Panc1 (cell line): ENCODE data around the gene ZC3H12C. TPM values are rescaled to one million over a fixed set of nuclear protein-coding genes. Genes with fewer than 3 reads are reported as not detected.

Source experiments
- ATAC-seq: fragments of 200-7000 bp; cut with Tn5 transposase; 2 replicates; pipeline ENCODE4 v1.9.1; 2020; ENCODE audit warnings: mild to moderate bottlenecking, moderate library complexity
- BruUV-seq: library from RNA; stranded (reverse); fragments of 400-500 nt; replicated peaks from 2 replicates; lab custom pipeline; 2021; lab: Mats Ljungman, UMichigan
- CTCF ChIA-PET: fragments of 300-600 bp; sonication (Branson Sonifier 250); formaldehyde crosslinking; loops from one replicate; lab custom pipeline; 2022; ENCODE audit warnings: antibody characterized with exemption; lab: Charles Lee
- POLR2A ChIA-PET: fragments of 300-600 bp; sonication (Branson Sonifier 250); formaldehyde crosslinking; loops from one replicate; lab custom pipeline; 2022; ENCODE audit warnings: antibody characterized with exemption; lab: Charles Lee
- DNase-seq: peaks from one replicate; pipeline ENCODE4 v3.0.0-alpha.2; 2010; ENCODE audit warnings: low read depth, low spot score
- H3K27ac ChIP-seq: 2 replicates; pipeline ENCODE4 v1.5.1; 2011; ENCODE audit warnings: mild to moderate bottlenecking, low read length, inconsistent platforms
- H3K27me3 ChIP-seq: fragments of 200-500 bp; sonication (Bioruptor generic); 2 replicates; pipeline ENCODE4 v1.6.0; 2014; ENCODE audit warnings: low read length, inconsistent platforms; ENCODE audit not compliant: control insufficient read depth, insufficient read depth
- H3K36me3 ChIP-seq: fragments of 200-500 bp; sonication (Bioruptor generic); 2 replicates; pipeline ENCODE4 v1.5.1; 2014; ENCODE audit warnings: inconsistent platforms, mild to moderate bottlenecking, low read length, moderate library complexity; ENCODE audit not compliant: control insufficient read depth, insufficient read depth
- H3K4me1 ChIP-seq: 2 replicates; pipeline ENCODE4 v1.5.1; 2011; ENCODE audit warnings: inconsistent platforms, mild to moderate bottlenecking, low read length, moderate library complexity; ENCODE audit not compliant: control insufficient read depth, insufficient read depth
- H3K4me3 ChIP-seq, 2 experiments: 2 replicates each; pipeline ENCODE4 v1.5.1; 2011 to 2012; ENCODE audit warnings: low read depth in 2 of 2, low read length in 2 of 2, mild to moderate bottlenecking in 2 of 2, inconsistent platforms in 1 of 2, moderate library complexity in 1 of 2
- H3K9me3 ChIP-seq: fragments of 200-500 bp; sonication (Bioruptor generic); 2 replicates; pipeline ENCODE4 v1.5.1; 2014; ENCODE audit warnings: low read depth, mild to moderate bottlenecking, inconsistent platforms, low read length, moderate library complexity; ENCODE audit not compliant: control insufficient read depth, insufficient read depth
- POLR2AphosphoS5 ChIP-seq: IDR thresholded peaks from 2 replicates; pipeline ENCODE4 v1.6.1; 2012; ENCODE audit warnings: mild to moderate bottlenecking, low read depth, low read length, moderate library complexity
- REST ChIP-seq, 2 experiments: IDR thresholded peaks; 2 replicates each; pipeline ENCODE4 v1.6.1; 2011 to 2012; ENCODE audit warnings: low read depth in 2 of 2, control low read depth in 1 of 2, low read length in 1 of 2, mild to moderate bottlenecking in 1 of 2, moderate library complexity in 1 of 2; ENCODE audit not compliant: insufficient read depth in 1 of 2
- SIN3A ChIP-seq: IDR thresholded peaks from 2 replicates; pipeline ENCODE4 v1.6.1; 2012; ENCODE audit warnings: low read depth, mild to moderate bottlenecking, low read length, moderate library complexity, borderline replicate concordance; ENCODE audit not compliant: insufficient read depth
- TCF7L2 ChIP-seq: IDR thresholded peaks from 2 replicates; pipeline ENCODE4 v1.6.1; 2011; ENCODE audit warnings: mild to moderate bottlenecking, low read depth, low read length, inconsistent platforms
- in situ Hi-C: cut with HindIII; loops from 2 replicates; pipeline ENCODE4 v1.10.0; 2016; ENCODE audit warnings: low sequenced_read_pairs, low pct_unique_long_range_greater_than_20kb
- intact Hi-C: fragments of 100-400 bp; cut with micrococcal nuclease; formaldehyde crosslinking; loops from one replicate; pipeline ENCODE4 v1.10.0; 2022; ENCODE audit not compliant: unreplicated experiment
- total RNA-seq: library from RNA; stranded (reverse); gene quantifications from one replicate; pipeline ENCODE4 v1.2.1, GENCODE V29; 2021; ENCODE audit not compliant: unreplicated experiment
- TF ChIP-seq, protein P1 (sequence below): fragments of 450-650 bp; IDR thresholded peaks from 2 replicates; pipeline ENCODE4 v1.5.1; 2017; ENCODE audit warnings: mild to moderate bottlenecking

Gene ZC3H12C
- total RNA-seq, 1 experiment from 2014 or later, result 13.5 TPM

GRCh38 chr11:110185599-110185998 lies 92.4 kb downstream of the ZC3H12C start:
- Histone ChIP-seq H3K36me3 (no peaks in the 10 kb centered on the region), H3K27ac (no peak overlapping the region), H3K4me1 (no peaks in the 10 kb centered on the region), H3K27me3 (no peaks in the 10 kb centered on the region), H3K9me3 (no peaks in the 10 kb centered on the region), H3K4me3 (no peak overlapping the region)
- no TSS peak for BruUV-seq
- ChIA-PET CTCF (no interaction called here), POLR2A (no interaction called here)
- DNase-seq, result no peak
- no peak for TF ChIP-seq TCF7L2
- no peak for TF ChIP-seq SIN3A
- no peak for TF ChIP-seq POLR2AphosphoS5
- TF ChIP-seq, protein P1, sequence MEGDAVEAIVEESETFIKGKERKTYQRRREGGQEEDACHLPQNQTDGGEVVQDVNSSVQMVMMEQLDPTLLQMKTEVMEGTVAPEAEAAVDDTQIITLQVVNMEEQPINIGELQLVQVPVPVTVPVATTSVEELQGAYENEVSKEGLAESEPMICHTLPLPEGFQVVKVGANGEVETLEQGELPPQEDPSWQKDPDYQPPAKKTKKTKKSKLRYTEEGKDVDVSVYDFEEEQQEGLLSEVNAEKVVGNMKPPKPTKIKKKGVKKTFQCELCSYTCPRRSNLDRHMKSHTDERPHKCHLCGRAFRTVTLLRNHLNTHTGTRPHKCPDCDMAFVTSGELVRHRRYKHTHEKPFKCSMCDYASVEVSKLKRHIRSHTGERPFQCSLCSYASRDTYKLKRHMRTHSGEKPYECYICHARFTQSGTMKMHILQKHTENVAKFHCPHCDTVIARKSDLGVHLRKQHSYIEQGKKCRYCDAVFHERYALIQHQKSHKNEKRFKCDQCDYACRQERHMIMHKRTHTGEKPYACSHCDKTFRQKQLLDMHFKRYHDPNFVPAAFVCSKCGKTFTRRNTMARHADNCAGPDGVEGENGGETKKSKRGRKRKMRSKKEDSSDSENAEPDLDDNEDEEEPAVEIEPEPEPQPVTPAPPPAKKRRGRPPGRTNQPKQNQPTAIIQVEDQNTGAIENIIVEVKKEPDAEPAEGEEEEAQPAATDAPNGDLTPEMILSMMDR, result no peak
- TF ChIP-seq REST (IDR thresholded peaks at IDR 0.05; ENCODE audit: insufficient read depth in 1 of 2, low read depth in 2 of 2, low read length in 1 of 2), result no peak
- intact Hi-C loops, result no loop called here
- in situ Hi-C loops, result no loop called here
- no peak for ATAC-seq

DNA sequence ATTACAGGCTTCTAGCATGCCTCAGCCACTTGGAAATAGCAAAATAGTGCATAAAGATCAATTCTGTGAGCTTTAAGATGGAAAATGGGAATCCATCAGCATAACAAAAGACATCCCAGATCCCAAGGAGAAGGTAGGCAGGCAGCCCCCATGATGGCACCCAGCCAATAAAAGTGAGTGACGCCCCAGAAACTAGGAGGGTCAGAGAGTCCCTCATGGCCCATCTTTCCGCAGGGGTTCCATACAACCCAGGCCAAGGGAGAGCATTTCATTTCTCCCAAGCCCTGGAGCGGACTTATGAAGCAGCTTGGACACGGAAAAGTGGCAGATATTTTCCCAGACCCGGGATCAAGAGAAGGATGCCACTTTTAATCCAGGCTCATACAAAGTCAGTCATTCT lies 93.3 kb downstream of the ZC3H12C start:
- ATAC-seq (no peak), DNase-seq (no peak)
- Histone ChIP-seq H3K27me3 (no peaks in the 10 kb centered on the region), H3K36me3 (no peaks in the 10 kb centered on the region), H3K27ac (no peak overlapping the region), H3K4me1 (no peaks in the 10 kb centered on the region), H3K9me3 (no peaks in the 10 kb centered on the region), H3K4me3 (no peak overlapping the region)
- ChIA-PET CTCF (no interaction called here), POLR2A (no interaction called here)
- intact Hi-C loops, result no loop called here
- no TSS peak for BruUV-seq
- in situ Hi-C loops, result no loop called here
- no peak for TF ChIP-seq REST (IDR thresholded peaks at IDR 0.05; ENCODE audit: insufficient read depth in 1 of 2, low read depth in 2 of 2, low read length in 1 of 2)
- TF ChIP-seq TCF7L2, result no peak
- TF ChIP-seq POLR2AphosphoS5, result no peak
- TF ChIP-seq, protein P1, result no peak
- no peak for TF ChIP-seq SIN3A
